ENCODE data around the gene SMOC2.

DNA sequence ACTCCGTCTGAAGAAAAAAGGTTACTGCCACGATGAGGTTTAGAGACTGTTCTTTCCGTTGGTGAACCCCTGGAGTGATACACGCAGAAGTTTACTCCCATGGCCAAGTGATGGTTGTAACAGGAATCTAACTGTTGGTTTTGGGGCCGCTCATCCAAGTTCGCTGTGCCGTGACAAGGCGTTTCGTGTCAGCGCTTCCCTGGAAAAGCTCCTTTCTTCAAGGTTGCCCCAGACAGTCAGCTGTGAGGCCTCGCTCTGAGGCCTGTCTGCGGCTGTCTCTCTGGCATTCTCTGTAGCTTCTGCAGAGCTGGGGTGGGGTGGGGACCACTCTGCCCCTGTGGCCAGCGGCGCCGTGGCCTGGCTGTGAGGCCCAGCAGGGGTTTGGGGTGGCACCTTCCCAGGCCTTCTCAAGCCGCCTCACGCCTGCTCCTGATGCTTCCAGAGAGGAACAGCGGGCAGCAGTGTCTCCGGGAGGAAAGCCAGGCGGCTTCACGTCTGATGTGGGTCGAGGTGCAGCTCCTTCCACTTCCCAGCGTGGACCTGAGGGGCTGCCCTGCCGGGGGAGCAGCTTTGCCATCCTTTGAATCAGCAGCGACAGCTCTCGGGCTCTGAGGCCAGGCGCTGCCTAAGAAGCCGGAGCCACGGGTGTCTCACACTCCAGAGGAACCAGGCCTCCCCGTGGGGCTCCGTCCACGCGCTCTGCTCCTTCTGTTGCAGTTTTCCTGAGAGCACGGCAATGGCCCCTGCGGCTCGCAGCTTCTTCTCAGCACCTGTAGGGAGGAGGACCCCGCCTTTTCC lies 76.2 kb downstream of the SMOC2 start:
- TF ChIP-seq, protein P1, sequence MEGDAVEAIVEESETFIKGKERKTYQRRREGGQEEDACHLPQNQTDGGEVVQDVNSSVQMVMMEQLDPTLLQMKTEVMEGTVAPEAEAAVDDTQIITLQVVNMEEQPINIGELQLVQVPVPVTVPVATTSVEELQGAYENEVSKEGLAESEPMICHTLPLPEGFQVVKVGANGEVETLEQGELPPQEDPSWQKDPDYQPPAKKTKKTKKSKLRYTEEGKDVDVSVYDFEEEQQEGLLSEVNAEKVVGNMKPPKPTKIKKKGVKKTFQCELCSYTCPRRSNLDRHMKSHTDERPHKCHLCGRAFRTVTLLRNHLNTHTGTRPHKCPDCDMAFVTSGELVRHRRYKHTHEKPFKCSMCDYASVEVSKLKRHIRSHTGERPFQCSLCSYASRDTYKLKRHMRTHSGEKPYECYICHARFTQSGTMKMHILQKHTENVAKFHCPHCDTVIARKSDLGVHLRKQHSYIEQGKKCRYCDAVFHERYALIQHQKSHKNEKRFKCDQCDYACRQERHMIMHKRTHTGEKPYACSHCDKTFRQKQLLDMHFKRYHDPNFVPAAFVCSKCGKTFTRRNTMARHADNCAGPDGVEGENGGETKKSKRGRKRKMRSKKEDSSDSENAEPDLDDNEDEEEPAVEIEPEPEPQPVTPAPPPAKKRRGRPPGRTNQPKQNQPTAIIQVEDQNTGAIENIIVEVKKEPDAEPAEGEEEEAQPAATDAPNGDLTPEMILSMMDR (tag by site-specific recombination; IDR thresholded peaks at IDR 0.05) = no peak
- TF ChIP-seq ZNF175 (tag by site-specific recombination; IDR thresholded peaks at IDR 0.05) (no peak), ZNF114 (tag by site-specific recombination; IDR thresholded peaks at IDR 0.05) (no peak)

All from HEK293 (cell line).